Measurements from ENCODE around the gene LDLRAD3.

LDLRAD3 gene

DNA sequence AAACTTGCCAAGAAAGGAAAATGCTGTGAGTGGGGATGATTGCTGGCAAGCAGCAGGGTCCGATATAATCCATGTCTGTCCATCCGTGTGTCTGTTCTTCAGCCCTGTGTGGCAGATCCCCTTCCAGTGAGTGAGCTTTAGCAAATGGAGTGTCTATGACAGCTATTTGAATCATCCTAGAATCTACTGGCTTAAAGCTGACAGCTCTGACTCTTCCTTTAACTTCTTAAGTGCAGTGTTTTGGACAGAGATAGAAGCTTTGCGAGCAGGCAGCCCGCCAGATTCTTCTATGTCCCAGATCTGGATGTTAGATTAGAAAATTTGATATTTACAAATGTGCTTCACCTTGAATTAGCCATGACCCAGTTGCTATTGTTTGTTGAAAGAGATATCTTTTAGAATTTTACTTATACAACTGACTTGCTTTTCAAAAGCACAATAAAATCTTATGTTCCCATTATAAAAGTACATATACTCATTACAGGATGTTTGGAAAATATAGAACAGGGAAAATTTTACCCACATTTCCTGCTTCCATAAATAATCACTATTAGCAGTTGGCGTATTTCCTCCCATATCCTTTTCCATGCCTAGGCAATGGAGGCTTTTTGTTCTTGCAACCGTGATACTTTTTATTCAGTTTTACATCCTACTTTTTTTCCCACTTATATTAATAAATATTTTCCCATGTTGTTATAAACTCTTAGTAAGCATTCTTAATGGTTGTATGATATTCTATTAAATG lies 220.8 kb downstream of the LDLRAD3 start:
- peak; percentile 29 for DNase-seq (ENCODE audit: low read depth)
- H3K4me3 ChIP-seq (ENCODE audit: low read depth, low read length) = no peak overlapping the region
- TF ChIP-seq, protein P1, sequence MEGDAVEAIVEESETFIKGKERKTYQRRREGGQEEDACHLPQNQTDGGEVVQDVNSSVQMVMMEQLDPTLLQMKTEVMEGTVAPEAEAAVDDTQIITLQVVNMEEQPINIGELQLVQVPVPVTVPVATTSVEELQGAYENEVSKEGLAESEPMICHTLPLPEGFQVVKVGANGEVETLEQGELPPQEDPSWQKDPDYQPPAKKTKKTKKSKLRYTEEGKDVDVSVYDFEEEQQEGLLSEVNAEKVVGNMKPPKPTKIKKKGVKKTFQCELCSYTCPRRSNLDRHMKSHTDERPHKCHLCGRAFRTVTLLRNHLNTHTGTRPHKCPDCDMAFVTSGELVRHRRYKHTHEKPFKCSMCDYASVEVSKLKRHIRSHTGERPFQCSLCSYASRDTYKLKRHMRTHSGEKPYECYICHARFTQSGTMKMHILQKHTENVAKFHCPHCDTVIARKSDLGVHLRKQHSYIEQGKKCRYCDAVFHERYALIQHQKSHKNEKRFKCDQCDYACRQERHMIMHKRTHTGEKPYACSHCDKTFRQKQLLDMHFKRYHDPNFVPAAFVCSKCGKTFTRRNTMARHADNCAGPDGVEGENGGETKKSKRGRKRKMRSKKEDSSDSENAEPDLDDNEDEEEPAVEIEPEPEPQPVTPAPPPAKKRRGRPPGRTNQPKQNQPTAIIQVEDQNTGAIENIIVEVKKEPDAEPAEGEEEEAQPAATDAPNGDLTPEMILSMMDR (conservative IDR thresholded peaks at IDR 0.05; ENCODE audit: low read depth, low read length) = no peak

DNA sequence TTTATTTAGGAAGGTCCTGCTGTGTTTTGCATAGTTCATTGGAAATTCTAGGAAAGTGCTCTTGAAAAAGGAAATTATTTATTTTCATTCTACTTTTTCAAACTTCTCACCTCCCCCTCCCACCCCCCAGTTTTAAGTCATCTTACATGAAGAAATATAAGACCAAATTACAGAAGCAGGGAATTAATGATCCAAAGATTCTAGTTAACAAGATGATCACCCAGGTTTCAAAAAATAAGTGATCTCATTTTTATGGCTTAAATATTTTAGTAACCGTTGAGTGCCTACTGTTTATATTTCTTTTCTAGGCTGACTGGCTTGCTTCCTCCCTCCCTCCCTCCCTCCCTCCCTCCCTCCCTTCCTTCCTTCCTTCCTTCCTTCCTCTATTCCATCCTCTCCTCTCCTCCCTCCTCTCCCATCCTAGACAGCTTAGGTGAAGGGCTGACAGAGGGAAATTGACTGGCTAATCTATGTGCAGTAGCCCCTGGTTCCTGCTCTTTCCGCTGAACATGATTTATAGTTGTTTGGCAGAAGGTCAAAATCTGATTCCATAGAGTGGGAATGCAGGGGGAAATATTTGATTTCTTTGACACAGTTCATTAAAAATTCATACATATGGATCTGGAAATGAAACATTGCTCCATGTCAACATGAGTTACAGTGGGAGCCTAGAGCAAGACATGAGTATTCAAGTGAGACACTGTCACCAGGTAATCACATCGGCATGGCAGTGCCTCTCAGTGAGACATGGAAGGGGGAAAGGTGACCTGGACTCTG lies 221.9 kb downstream of the LDLRAD3 start:
- no peak for DNase-seq (ENCODE audit: low read depth)
- H3K4me3 ChIP-seq (ENCODE audit: low read depth, low read length) = no peak overlapping the region
- TF ChIP-seq, protein P1 (conservative IDR thresholded peaks at IDR 0.05; ENCODE audit: low read depth, low read length) = no peak

DNA sequence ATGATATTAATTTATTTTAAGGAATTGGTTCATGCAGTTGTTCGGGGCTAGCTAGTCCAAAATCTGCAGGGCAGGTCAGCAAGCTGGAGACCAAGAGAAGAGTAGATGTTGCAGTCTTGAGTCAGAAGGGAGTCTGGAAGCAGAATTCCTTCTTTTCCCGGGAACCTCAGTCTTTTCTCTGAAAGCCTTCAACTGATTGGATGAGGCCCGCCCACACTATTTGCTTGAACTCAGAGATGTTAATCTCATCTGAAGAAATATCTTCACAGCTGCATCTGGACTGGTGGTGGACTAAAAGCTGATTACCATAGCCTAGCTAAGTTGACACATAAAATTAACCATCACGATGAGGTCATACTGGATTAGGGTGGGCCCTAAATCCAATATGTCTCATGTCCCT lies 223.2 kb downstream of the LDLRAD3 start:
- DNase-seq (ENCODE audit: low read depth) = no peak
- TF ChIP-seq, protein P1 (conservative IDR thresholded peaks at IDR 0.05; ENCODE audit: low read depth, low read length) = no peak
- no peak overlapping the region for H3K4me3 ChIP-seq (ENCODE audit: low read depth, low read length)

DNA sequence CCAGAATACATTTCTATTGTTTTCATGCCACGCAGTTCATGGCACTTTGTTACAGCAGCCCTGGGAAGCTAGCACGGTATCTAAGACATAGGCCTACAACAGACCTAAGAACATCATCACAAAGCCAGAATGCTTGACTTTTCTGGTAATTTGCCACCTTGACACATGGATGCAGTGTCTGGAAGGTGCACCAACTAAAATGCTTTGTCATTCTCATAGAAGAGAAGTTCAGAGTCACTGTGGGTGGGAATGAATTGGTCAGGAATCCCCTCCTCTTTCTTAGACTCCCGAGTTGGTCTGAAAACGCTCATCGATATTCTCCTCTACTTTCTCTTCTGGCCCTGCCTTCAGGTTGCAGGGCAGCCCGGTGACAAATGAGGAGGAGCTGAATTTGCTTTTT lies 223.9 kb downstream of the LDLRAD3 start:
- TF ChIP-seq, protein P1 (conservative IDR thresholded peaks at IDR 0.05; ENCODE audit: low read depth, low read length) = no peak
- DNase-seq (ENCODE audit: low read depth) = no peak
- H3K4me3 ChIP-seq (ENCODE audit: low read depth, low read length) = no peak overlapping the region

DNA sequence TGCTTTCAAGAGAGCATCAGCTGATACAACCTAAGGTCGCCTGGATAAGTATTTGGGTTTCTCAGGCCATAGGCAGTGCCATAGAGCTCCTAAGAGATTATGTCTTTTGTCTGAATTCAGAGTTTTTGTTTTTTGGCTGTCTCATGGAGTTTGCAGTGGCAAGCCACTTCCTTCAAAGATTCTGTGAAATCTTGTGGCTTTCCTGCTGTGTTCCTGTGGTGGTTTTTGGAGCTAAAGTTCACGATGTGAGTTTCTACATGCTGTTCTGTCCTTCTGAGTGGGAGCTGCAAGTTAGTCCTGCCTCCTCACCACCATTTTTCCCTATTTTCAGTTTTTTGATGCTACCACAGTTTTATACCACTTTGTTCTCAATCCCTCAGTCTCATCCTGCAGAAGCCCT lies 234.0 kb downstream of the LDLRAD3 start:
- TF ChIP-seq, protein P1 (conservative IDR thresholded peaks at IDR 0.05; ENCODE audit: low read depth, low read length) = no peak
- peak; percentile 89 for DNase-seq (ENCODE audit: low read depth)
- H3K4me3 ChIP-seq (ENCODE audit: low read depth, low read length) = no peak overlapping the region

DNA sequence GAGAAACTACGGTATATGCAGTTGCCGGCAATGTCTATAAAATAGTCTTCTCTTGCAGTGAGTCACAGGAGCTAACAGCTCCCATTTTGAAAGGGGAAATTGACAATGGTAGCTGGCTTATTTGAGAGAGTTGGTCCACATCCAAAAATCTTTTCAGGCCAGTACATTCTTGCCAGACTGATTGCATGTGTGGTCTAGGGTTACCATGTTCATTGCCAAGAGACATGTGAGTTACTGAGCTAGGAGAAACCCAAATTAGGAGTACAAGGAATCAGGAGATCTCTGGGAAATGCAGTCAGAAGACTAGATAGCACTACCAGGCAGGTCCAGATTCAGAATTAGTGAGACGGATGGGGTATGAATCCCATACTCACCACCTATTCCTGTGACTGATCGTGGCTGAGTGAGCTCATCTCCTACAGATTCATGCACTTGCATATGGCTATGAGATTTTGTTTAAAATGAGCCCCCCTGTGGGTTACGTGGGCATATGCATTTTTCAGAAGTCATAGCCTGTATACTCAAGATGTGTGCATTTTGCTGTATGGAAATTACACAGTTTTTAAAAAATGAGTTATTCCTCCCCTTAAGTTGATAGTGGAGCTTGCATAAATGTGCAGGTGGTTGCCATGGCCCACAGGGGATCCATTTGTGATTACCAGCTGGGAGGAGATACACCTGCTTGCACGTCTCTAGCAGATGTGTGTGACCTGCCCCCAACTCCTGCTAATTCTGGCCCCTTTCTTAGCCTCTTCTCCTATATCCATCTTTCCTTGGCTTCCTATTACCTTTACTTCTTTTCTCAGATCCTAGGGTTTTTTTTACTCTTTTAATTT lies 242.7 kb downstream of the LDLRAD3 start:
- TF ChIP-seq, protein P1 (conservative IDR thresholded peaks at IDR 0.05; ENCODE audit: low read depth, low read length) = no peak
- peak; percentile 88 for DNase-seq (ENCODE audit: low read depth)
- H3K4me3 ChIP-seq (ENCODE audit: low read depth, low read length) = no peak overlapping the region

All from choroid plexus epithelial cell (primary cell).